Common myeloid progenitor, CD34-positive (primary cell): Measurements from ENCODE around the gene HOXB5.

Experiments used
- CTCF ChIA-PET: fragments of 350-600 bp; sonication (Branson Sonifier 250); formaldehyde crosslinking; loops from one replicate; lab custom pipeline; 2021; ENCODE audit warnings: antibody characterized with exemption; lab: Charles Lee
- POLR2A ChIA-PET: fragments of 350-600 bp; sonication (Branson Sonifier 250); formaldehyde crosslinking; loops from one replicate; lab custom pipeline; 2021; ENCODE audit warnings: antibody characterized with exemption; lab: Charles Lee
- DNase-seq, 3 donors: peaks; one replicate each; pipeline versions ENCODE4 v3.0.0 to v3.0.0-alpha.2; 2013
- H3K27ac ChIP-seq, 2 experiments: 1 replicate in 1 of 2; 2 replicates in 1 of 2; pipeline ENCODE4 v1.7.0; 2013; ENCODE audit warnings: inconsistent platforms in 2 of 2, low read length in 2 of 2, mild to moderate bottlenecking in 2 of 2, low read depth in 1 of 2, moderate library complexity in 1 of 2; ENCODE audit not compliant: severe bottlenecking in 2 of 2, insufficient read depth in 1 of 2, poor library complexity in 1 of 2
- H3K27me3 ChIP-seq, 5 experiments: replicated peaks in 2 of 5; 1 replicate in 3 of 5; 2 replicates in 2 of 5; pipeline versions ENCODE4 v1.6.1 to v1.7.0; 2013; ENCODE audit warnings: low read length in 4 of 5, mild to moderate bottlenecking in 2 of 5, moderate library complexity in 2 of 5, inconsistent platforms in 1 of 5; ENCODE audit not compliant: insufficient read depth in 5 of 5, control insufficient read depth in 4 of 5
- H3K36me3 ChIP-seq, 4 experiments: 1 replicate in 2 of 4; 2 replicates in 2 of 4; pipeline versions ENCODE4 v1.6.1 to v1.7.0; 2013; ENCODE audit warnings: low read length in 3 of 4, control low read depth in 1 of 4, mild to moderate bottlenecking in 1 of 4; ENCODE audit not compliant: control insufficient read depth in 4 of 4, insufficient read depth in 4 of 4
- H3K4me1 ChIP-seq, 4 experiments: 1 replicate in 3 of 4; 2 replicates in 1 of 4; pipeline versions ENCODE4 v1.6.1 to v1.7.1; 2013; ENCODE audit warnings: low read length in 3 of 4, mild to moderate bottlenecking in 3 of 4, control low read depth in 1 of 4, inconsistent platforms in 1 of 4, moderate library complexity in 1 of 4; ENCODE audit not compliant: control insufficient read depth in 4 of 4, insufficient read depth in 4 of 4; ENCODE audit errors: control extremely low read depth in 1 of 4
- H3K4me3 ChIP-seq, 7 experiments: 1 replicate in 4 of 7; 2 replicates in 3 of 7; pipeline versions ENCODE4 v1.5.1 to v1.7.0; 2013; ENCODE audit warnings: mild to moderate bottlenecking in 7 of 7, low read length in 6 of 7, moderate library complexity in 6 of 7, inconsistent platforms in 2 of 7, low read depth in 2 of 7, control low read depth in 1 of 7; ENCODE audit not compliant: insufficient read depth in 4 of 7, control insufficient read depth in 1 of 7; ENCODE audit errors: extremely low read depth in 1 of 7
- H3K9me3 ChIP-seq, 5 experiments: 1 replicate in 4 of 5; 2 replicates in 1 of 5; pipeline versions ENCODE4 v1.6.1 to v1.7.1; 2013; ENCODE audit warnings: low read length in 4 of 5, mild to moderate bottlenecking in 2 of 5, inconsistent platforms in 1 of 5, low read depth in 1 of 5, moderate library complexity in 1 of 5; ENCODE audit not compliant: control insufficient read depth in 4 of 5, insufficient read depth in 2 of 5; ENCODE audit errors: control extremely low read depth in 1 of 5
- WGBS: methylation state at CpG from one replicate; pipeline ENCODE4 v1.1.5; 2013; ENCODE audit not compliant: insufficient coverage; 5-methylcytosine and 5-hydroxymethylcytosine counted together

The HOXB5 gene

DNA sequence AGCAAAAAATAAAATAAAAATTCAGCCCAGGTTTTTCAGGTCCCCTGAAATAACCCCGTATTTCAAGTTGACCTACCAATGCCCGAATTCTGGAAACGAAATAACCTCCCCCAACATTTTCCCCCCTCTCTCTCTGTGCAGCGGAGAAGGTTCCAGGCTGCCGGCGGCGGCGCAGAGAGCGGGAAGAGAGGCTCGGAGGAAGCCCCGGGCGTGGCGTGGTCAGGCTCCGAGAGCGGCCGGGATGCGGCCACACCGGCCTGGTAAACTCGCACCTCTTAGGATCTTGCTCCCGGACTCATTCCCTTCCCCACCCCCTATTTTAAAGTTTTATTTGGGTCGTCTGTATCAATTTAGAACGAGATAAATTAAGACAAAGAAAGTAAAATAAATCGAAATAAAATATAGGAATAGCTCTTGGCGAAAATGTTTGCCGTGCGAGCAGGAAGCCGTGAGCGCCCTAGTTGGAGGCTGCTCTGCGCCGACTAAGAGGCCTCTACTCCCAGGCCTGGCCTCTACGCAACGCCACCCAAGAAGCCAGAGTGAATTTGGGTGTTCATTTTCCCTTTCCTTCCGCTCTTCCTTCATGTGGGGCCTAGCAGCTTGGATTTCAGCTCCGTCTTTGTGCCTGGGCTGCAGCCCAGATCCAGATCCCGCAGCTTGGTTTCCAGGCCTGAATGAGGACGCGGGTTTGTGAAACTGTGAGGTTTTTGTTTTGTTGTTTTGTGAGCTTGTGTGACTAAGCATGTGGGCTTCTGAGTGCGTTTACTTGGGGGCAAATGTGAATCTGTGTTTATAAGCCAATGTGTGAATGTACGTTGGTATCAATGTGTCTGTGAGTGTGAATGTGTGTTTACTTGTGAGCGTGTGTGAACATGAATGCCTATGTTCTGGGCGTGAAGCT, 12.7 kb upstream of the HOXB5 start:
- Histone ChIP-seq H3K9me3 (no peaks in the 10 kb centered on the region), H3K27ac (no peak overlapping the region), H3K4me1 (peaks cover 0 to 47% (median 22%) of the 10 kb centered on the region in 4 experiments), H3K4me3 (no peak overlapping the region), H3K27me3 (peaks cover 8 to 82% (median 32%) of the 10 kb centered on the region in 5 experiments), H3K36me3 (no peaks in the 10 kb centered on the region)
- WGBS, result 93% methylated on average over 21 of the region's 41 CpGs
- DNase-seq, result no peak
- ChIA-PET POLR2A (no interaction called here), CTCF (interaction anchor here (1.0 to 1.9 kb wide), 3 partner anchors 8 to 313 kb away, joined by 3 to 8 read pairs (median 5); partner anchors contain the start of gene HOXB8)

GRCh38 chr17:48605409-48605919, 11.9 kb upstream of the HOXB5 start:
- H3K4me1 ChIP-seq, result peaks cover 0 to 39% (median 15%) of the 10 kb centered on the region in 4 experiments
- H3K27me3 ChIP-seq, result peaks cover 8 to 82% (median 32%) of the 10 kb centered on the region in 5 experiments
- 94% methylated on average over 10 of the region's 10 CpGs for WGBS
- H3K36me3 ChIP-seq, result no peaks in the 10 kb centered on the region
- DNase-seq, result no peak
- H3K27ac ChIP-seq, result no peak overlapping the region
- ChIA-PET POLR2A (no interaction called here), CTCF (interaction anchor here (1.5 kb wide), 1 partner anchor 13 kb away, joined by 4 read pairs; no protein-coding TSS in a partner anchor)
- H3K4me3 ChIP-seq, result peak overlapping the region in 1 of 7 experiments; percentile 72
- H3K9me3 ChIP-seq, result no peaks in the 10 kb centered on the region

- Histone ChIP-seq H3K4me3 (peak within 1 kb of the TSS in 4 of 7 experiments; percentile 13 to 72 (median 61)), H3K27me3 (peaks cover 8 to 80% (median 32%) of the 10 kb centered on the region in 5 experiments), H3K4me1 (peaks cover 0 to 33% (median 8%) of the 10 kb centered on the region in 4 experiments), H3K36me3 (no peaks in the 10 kb centered on the region), H3K9me3 (no peaks in the 10 kb centered on the region), H3K27ac (peak within 1 kb of the TSS in 1 of 2 experiments; percentile 54)
- WGBS, result 72% methylated on average over 10 of the region's 16 CpGs
- POLR2A ChIA-PET, result interaction anchor here (0.8 kb wide), 1 partner anchor 1820 kb away, joined by 3 read pairs; no protein-coding TSS in a partner anchor
- CTCF ChIA-PET, result interaction anchor here (1.0 to 1.5 kb wide), 2 partner anchors 12 to 342 kb away, joined by 3 to 4 read pairs; no protein-coding TSS in a partner anchor
- DNase-seq, result no peak
Measured at GRCh38 chr17:48604770-48605329, 11.3 kb upstream of the HOXB5 start, which contains the start of gene HOXB6. TSS of gene HOXB6 (minus strand) at chr17:48604986. CDS start at chr17:48598150, 6,836 bp downstream.

DNA sequence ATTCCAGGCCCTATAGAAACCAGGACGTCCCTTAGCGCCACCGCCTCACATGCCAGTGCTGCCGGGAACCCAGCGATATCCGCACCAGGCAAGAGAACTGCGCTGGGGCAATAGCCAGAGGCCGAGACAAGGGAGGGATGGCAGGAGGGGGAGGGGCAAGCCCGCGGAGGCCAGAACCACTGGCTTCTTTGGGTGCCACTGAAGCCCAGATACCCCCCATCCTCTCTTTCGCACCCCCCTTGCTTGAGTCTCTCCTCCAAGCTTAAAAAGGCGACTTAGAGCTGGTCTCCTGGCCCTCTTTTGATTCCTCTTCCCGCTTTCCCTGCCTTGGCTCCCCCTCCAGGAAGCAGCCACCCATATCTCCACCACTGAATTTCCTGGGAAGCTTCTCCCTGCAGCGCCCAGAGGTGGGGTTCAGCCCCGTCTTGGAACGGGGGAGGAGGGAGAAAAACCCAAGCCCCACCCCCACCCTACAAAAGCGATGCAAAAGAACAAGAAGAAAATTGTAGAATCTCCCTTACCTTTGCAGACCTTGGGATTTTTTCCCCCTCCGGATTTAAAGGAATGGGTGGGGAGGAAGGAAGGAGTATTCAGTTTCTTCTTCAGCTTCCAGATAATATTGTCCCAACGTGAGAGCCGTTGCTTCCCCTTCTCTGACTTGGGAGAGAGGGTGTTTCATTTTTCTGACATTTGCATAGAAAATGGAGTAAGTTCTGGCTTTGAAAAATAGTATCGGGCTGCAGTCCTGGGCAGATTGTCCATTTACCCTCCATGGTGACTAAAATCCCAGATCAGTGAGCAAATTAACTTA, 10.6 kb upstream of the HOXB5 start:
- POLR2A ChIA-PET, result interaction anchor here (0.8 kb wide), 1 partner anchor 1821 kb away, joined by 3 read pairs; no protein-coding TSS in a partner anchor
- Histone ChIP-seq H3K27ac (peak overlapping the region in 1 of 2 experiments; percentile 54), H3K9me3 (no peaks in the 10 kb centered on the region), H3K4me1 (peaks cover 0 to 31% (median 8%) of the 10 kb centered on the region in 4 experiments), H3K27me3 (peaks cover 8 to 80% (median 32%) of the 10 kb centered on the region in 5 experiments), H3K36me3 (no peaks in the 10 kb centered on the region), H3K4me3 (peak overlapping the region in 4 of 7 experiments; percentile 13 to 72 (median 61))
- CTCF ChIA-PET, result interaction anchor here (1.0 to 1.5 kb wide), 2 partner anchors 12 to 341 kb away, joined by 3 to 4 read pairs; no protein-coding TSS in a partner anchor
- DNase-seq, result no peak
- 84% methylated on average over 13 of the region's 21 CpGs for whole genome bisulfite sequencing

GRCh38 chr17:48601539-48602425, 8.2 kb upstream of the HOXB5 start:
- CTCF ChIA-PET, result interaction anchor here (0.6 to 2.0 kb wide), 7 partner anchors 8 to 338 kb away, joined by 3 to 7 read pairs (median 3); partner anchors contain the start of gene HOXB7
- peaks cover 0 to 53% (median 25%) of the 10 kb centered on the region in 4 experiments for H3K4me1 ChIP-seq
- H3K27me3 ChIP-seq, result peaks cover 2 to 73% (median 23%) of the 10 kb centered on the region in 5 experiments
- 59% methylated on average over 28 of the region's 35 CpGs for WGBS
- no peak for DNase-seq
- H3K27ac ChIP-seq, result no peak overlapping the region
- H3K4me3 ChIP-seq, result peak overlapping the region in 2 of 7 experiments; percentile 20 to 57
- no peaks in the 10 kb centered on the region for H3K9me3 ChIP-seq
- POLR2A ChIA-PET, result interaction anchor here (0.6 kb wide), 1 partner anchor 250 kb away, joined by 3 read pairs; no protein-coding TSS in a partner anchor
- H3K36me3 ChIP-seq, result no peaks in the 10 kb centered on the region
